Spleen (tissue), 7 donors: ENCODE data around the gene ZC3H7B.
"Not testable (repeated sequence)": the region's sequence is repeated elsewhere in the genome, so short reads cannot be mapped to it uniquely, and the experiment has no call there.

Experiments used
- CTCF ChIP-seq, 11 experiments: fragments of 200-600 bp in 7 of 11; fragments of 450-650 bp in 4 of 11; sonication (generic) in 4 of 11; IDR thresholded peaks in 8 of 11; conservative IDR thresholded peaks in 3 of 11; 1 replicate in 7 of 11; 2 replicates in 4 of 11; pipeline versions ENCODE4 v1.4.0 to v1.8.0; 2016 to 2021; ENCODE audit warnings: antibody characterized with exemption in 11 of 11, inconsistent platforms in 4 of 11, mild to moderate bottlenecking in 1 of 11
- POLR2A ChIP-seq, 3 donors: fragments of 450-650 bp; IDR thresholded peaks; one replicate each; pipeline ENCODE4 v1.5.1; 2017; ENCODE audit warnings: antibody characterized with exemption in 3 of 3, mild to moderate bottlenecking in 1 of 3
- POLR2AphosphoS5 ChIP-seq, 3 donors: sonication (generic); formaldehyde crosslinking; IDR thresholded peaks; one replicate each; pipeline ENCODE4 v1.5.1; 2017; ENCODE audit warnings: antibody characterized with exemption in 3 of 3
- donor health status: DM: no; HTN: no; CAD: no; lungs with moderate emphysema.
- donor health status: DM: no; HTN: no; CAD: no.
- donor health status: DM: no; HTN: no; CAD: no.

GRCh38 chr22:41294816-41295215 lies 6.5 kb upstream of the ZC3H7B start:
- TF ChIP-seq CTCF (IDR thresholded peaks at IDR 0.05 in 8 of 11, conservative IDR thresholded peaks at IDR 0.05 in 3 of 11); POLR2AphosphoS5 (IDR thresholded peaks at IDR 0.05); POLR2A (IDR thresholded peaks at IDR 0.05): not testable (repeated sequence)
